Heart left ventricle (tissue), 16 donors: ENCODE results near the gene USP27X. TPM values are rescaled to one million over a fixed set of nuclear protein-coding genes. Genes with fewer than 3 reads are reported as not detected.

Experiments
- ATAC-seq, 4 donors: fragments of 200-7000 bp; cut with Tn5 transposase; one replicate each; pipeline ENCODE4 v1.9.1; 2020 to 2022; ENCODE audit warnings: moderate library complexity in 4 of 4, mild to moderate bottlenecking in 3 of 4, moderate number of reproducible peaks in 1 of 4
- DNase-seq, 5 donors: peaks; one replicate each; pipeline ENCODE4 v3.0.0-alpha.2; 2020
- H3K27ac ChIP-seq, 12 donors: fragments of 200-600 bp; sonication (generic) in 4 of 12; one replicate each; pipeline versions ENCODE4 v1.5.0 to v1.8.0; 2016 to 2022; ENCODE audit warnings: mild to moderate bottlenecking in 2 of 12
- H3K27me3 ChIP-seq, 9 donors: fragments of 200-600 bp; sonication (generic) in 2 of 9; one replicate each; pipeline versions ENCODE4 v1.5.1 to v1.8.0; 2016 to 2022; ENCODE audit warnings: mild to moderate bottlenecking in 3 of 9
- H3K36me3 ChIP-seq, 9 donors: fragments of 200-600 bp; sonication (generic) in 2 of 9; one replicate each; pipeline versions ENCODE4 v1.5.0 to v1.8.0; 2018 to 2022; ENCODE audit warnings: mild to moderate bottlenecking in 2 of 9
- H3K4me1 ChIP-seq, 12 donors: fragments of 200-600 bp; sonication (generic) in 4 of 12; one replicate each; pipeline versions ENCODE4 v1.5.0 to v1.8.0; 2016 to 2022; ENCODE audit warnings: mild to moderate bottlenecking in 3 of 12
- H3K4me3 ChIP-seq, 12 donors: fragments of 200-600 bp; sonication (generic) in 4 of 12; one replicate each; pipeline versions ENCODE4 v1.5.0 to v1.8.0; 2017 to 2022; ENCODE audit warnings: mild to moderate bottlenecking in 9 of 12, moderate library complexity in 4 of 12
- H3K9me3 ChIP-seq, 12 donors: fragments of 200-600 bp; sonication (generic) in 4 of 12; one replicate each; pipeline versions ENCODE4 v1.5.0 to v1.8.0; 2016 to 2022; ENCODE audit warnings: mild to moderate bottlenecking in 1 of 12
- POLR2A ChIP-seq, 2 donors: fragments of 450-650 bp; IDR thresholded peaks; one replicate each; pipeline ENCODE4 v1.6.1; 2017; ENCODE audit warnings: antibody characterized with exemption in 2 of 2, mild to moderate bottlenecking in 2 of 2, moderate library complexity in 2 of 2
- WGBS, 4 donors: extraction: QIAGEN DNeasy Blood & Tissue Kit in 2 of 4; methylation state at CpG; one replicate each; pipeline versions ENCODE4 v1.1.5 to v1.1.7; 2013 to 2018; 5-methylcytosine and 5-hydroxymethylcytosine counted together
- intact Hi-C, 10 donors: fragments of 100-400 bp; cut with DNase I; formaldehyde crosslinking; loops; one replicate each; pipeline versions ENCODE4 v1.11.1 to v1.14.2; 2022
- polyA plus RNA-seq, 2 donors: library from polyadenylated mRNA; stranded (reverse); fragments of 200-250 nt; gene quantifications; one replicate each; pipeline ENCODE4 v1.2.3, GENCODE V29; 2013
- total RNA-seq, 9 donors: library from RNA; depleted of rRNA in 2 of 9; stranded (reverse); fragments of >200 nt in 2 of 9; fragmentation: NEBNext Ultra II Directional in 3 of 9; extraction: Animal tissue kit (Norgen Biotek cat#: 25700) in 3 of 9; gene quantifications; one replicate each; pipeline versions ENCODE4 v1.1.0 to v1.2.4, GENCODE V29; 2016 to 2023
- TF ChIP-seq, protein P1 (sequence below), 12 donors: fragments of 200-600 bp; sonication (generic) in 4 of 12; IDR thresholded peaks; one replicate each; pipeline versions ENCODE4 v1.5.0 to v1.8.0; 2018 to 2022; ENCODE audit warnings: antibody characterized with exemption in 12 of 12, mild to moderate bottlenecking in 5 of 12
- donor health status: ischemic (EF 13 %, LVEDD 7.1; RV severe dilation, severe dysfunction).
- donor health status: healthy with polysubstance abuse.
- donor health status: DM: no; HTN: yes; CAD: no.
- donor health status: DM: no; HTN: no; CAD: no.
- donor health status: ischemic (EF 25% LVEDD 6.9; RV normal size, moderate dysfunction).
- donor health status: ischemic (EF 25% LVEDD 5.7; RV mildly dilated, moderate dysfunction).
- donor health status: healthy.
- donor health status: DM: yes; HTN: yes; CAD: no.
- donor health status: ischemic (EF 35%, LVEDD 5.7; RV mildly dilated, moderate dysfunction).
- donor health status: nonischemic (EF 11% LVEDD 7.7; RV severe dilation, severe dysfunction).
- donor health status: DM: yes; HTN: yes; CAD: no.
- donor health status: PGD.
- donor health status: ischemic (EF 29% LVEDD 5.4; RV normal size, mild dysfunction).
- donor health status: nonischemic (EF 23%, LVEDD 6.1; RV moderate dilation, normal function).

USP27X gene
- total and polyA plus RNA-seq, 11 donors: 0.67 to 4.3 (median 2.2) TPM

GRCh38 chrX:49859491-49859890, 19.8 kb upstream of the USP27X start:
- no peak for TF ChIP-seq POLR2A (IDR thresholded peaks at IDR 0.05)
- TF ChIP-seq, protein P1, sequence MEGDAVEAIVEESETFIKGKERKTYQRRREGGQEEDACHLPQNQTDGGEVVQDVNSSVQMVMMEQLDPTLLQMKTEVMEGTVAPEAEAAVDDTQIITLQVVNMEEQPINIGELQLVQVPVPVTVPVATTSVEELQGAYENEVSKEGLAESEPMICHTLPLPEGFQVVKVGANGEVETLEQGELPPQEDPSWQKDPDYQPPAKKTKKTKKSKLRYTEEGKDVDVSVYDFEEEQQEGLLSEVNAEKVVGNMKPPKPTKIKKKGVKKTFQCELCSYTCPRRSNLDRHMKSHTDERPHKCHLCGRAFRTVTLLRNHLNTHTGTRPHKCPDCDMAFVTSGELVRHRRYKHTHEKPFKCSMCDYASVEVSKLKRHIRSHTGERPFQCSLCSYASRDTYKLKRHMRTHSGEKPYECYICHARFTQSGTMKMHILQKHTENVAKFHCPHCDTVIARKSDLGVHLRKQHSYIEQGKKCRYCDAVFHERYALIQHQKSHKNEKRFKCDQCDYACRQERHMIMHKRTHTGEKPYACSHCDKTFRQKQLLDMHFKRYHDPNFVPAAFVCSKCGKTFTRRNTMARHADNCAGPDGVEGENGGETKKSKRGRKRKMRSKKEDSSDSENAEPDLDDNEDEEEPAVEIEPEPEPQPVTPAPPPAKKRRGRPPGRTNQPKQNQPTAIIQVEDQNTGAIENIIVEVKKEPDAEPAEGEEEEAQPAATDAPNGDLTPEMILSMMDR (IDR thresholded peaks at IDR 0.05): no peak
- no peaks in the 10 kb centered on the region for H3K9me3 ChIP-seq
- no peak overlapping the region for H3K4me3 ChIP-seq
- no peak for DNase-seq
- no peaks in the 10 kb centered on the region for H3K4me1 ChIP-seq
- intact Hi-C loops: no loop called here
- ATAC-seq: no peak
- peaks cover 0 to 9% (median 0%) of the 10 kb centered on the region in 9 donors for H3K27me3 ChIP-seq
- 89 to 100% (median 93%) methylated on average over 1 of the region's 1 CpG for WGBS, 4 donors
- H3K27ac ChIP-seq: no peak overlapping the region
- no peaks in the 10 kb centered on the region for H3K36me3 ChIP-seq

- intact Hi-C loops: no loop called here
- H3K4me3 ChIP-seq: no peak overlapping the region
- no peaks in the 10 kb centered on the region for H3K9me3 ChIP-seq
- no peaks in the 10 kb centered on the region for H3K36me3 ChIP-seq
- H3K27ac ChIP-seq: no peak overlapping the region
- 45 to 70% (median 66%) methylated on average over 2 of the region's 2 CpGs for WGBS, 4 donors
- H3K4me1 ChIP-seq: no peaks in the 10 kb centered on the region
- ATAC-seq (no peak), DNase-seq (no peak)
- peaks cover 0 to 9% (median 0%) of the 10 kb centered on the region in 9 donors for H3K27me3 ChIP-seq
- no peak for TF ChIP-seq POLR2A (IDR thresholded peaks at IDR 0.05)
- TF ChIP-seq, protein P1 (IDR thresholded peaks at IDR 0.05): no peak
Measured at GRCh38 chrX:49860867-49861535, 18.3 kb upstream of the USP27X start.

DNA sequence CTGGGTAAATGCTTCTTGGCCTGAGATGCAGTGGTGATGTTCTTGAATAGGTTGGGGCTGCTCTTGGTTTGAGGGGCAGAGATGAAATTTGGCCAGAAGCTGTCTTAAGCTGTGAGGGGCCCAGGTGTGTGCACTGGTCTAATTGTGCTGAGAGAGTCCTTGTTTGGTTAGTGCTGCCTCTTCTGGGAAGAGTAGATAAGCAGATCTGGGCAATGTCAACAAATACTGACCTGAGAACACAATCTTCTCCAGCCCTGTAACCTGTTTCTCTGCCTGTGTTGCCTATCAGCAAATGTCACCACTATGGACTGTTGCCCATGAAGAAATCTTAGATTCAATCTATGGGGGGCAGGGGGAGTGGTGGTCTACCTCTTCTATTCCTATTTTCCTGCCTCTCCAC, 17.2 kb upstream of the USP27X start:
- TF ChIP-seq, protein P1 (IDR thresholded peaks at IDR 0.05): no peak
- TF ChIP-seq POLR2A (IDR thresholded peaks at IDR 0.05): no peak
- H3K27ac ChIP-seq: no peak overlapping the region
- H3K4me1 ChIP-seq: no peaks in the 10 kb centered on the region
- H3K9me3 ChIP-seq: no peaks in the 10 kb centered on the region
- no peak for ATAC-seq
- H3K36me3 ChIP-seq: no peaks in the 10 kb centered on the region
- intact Hi-C loops: no loop called here
- DNase-seq: no peak
- H3K4me3 ChIP-seq: no peak overlapping the region
- peaks cover 0 to 9% (median 0%) of the 10 kb centered on the region in 9 donors for H3K27me3 ChIP-seq

DNA sequence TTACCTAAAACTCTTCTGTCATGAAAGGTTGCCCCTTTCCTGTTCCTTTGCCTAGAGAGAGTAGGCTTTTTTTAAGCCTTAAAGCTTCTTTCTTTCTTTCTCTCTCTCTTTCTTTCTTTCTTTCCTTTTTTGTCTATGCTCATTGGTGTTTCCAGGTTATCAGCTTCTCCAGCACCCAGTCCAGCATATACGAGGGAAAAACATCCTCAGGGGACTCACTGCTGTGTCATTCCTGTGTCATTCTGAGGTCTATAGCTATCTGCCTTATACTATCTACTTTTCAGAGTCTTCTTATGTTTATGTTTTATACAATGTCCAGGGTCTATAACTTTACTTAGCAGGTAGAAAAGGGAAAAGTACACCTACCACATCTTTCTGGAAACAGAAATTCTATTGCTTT, 10.5 kb upstream of the USP27X start:
- H3K9me3 ChIP-seq: no peaks in the 10 kb centered on the region
- H3K36me3 ChIP-seq: no peaks in the 10 kb centered on the region
- 18 to 33% (median 24%) methylated on average over 1 of the region's 1 CpG for WGBS, 4 donors
- peaks cover 0 to 39% (median 0%) of the 10 kb centered on the region in 9 donors for H3K27me3 ChIP-seq
- intact Hi-C loops: no loop called here
- no peaks in the 10 kb centered on the region for H3K4me1 ChIP-seq
- no peak overlapping the region for H3K4me3 ChIP-seq
- TF ChIP-seq, protein P1 (IDR thresholded peaks at IDR 0.05): no peak
- no peak for TF ChIP-seq POLR2A (IDR thresholded peaks at IDR 0.05)
- ATAC-seq: no peak
- no peak overlapping the region for H3K27ac ChIP-seq
- no peak for DNase-seq
